ENCODE measurements around the gene PRTFDC1.

- no peak for TF ChIP-seq EP300 (IDR thresholded peaks at IDR 0.05; ENCODE audit: borderline replicate concordance)
- TF ChIP-seq REST (IDR thresholded peaks at IDR 0.05; ENCODE audit: low read depth) = no peak
- TF ChIP-seq RAD21 (IDR thresholded peaks at IDR 0.05; ENCODE audit: low read depth) = no peak
- no peak for TF ChIP-seq TEAD4 (IDR thresholded peaks at IDR 0.05)
- no peak for TF ChIP-seq CREB1 (IDR thresholded peaks at IDR 0.05; ENCODE audit: low read depth)
- no peak for TF ChIP-seq TAF1 (IDR thresholded peaks at IDR 0.05; ENCODE audit: low read depth)
- TF ChIP-seq EGR1 (IDR thresholded peaks at IDR 0.05) = no peak
- no peak for TF ChIP-seq NFIC (IDR thresholded peaks at IDR 0.05)
Observed at GRCh38 chr10:24915304-24915703, 37.1 kb downstream of the PRTFDC1 start.
